Measurements from ENCODE around the gene SSRP1. TPM values are rescaled to one million over a fixed set of nuclear protein-coding genes. Genes with fewer than 3 reads are reported as not detected.
"Not testable (repeated sequence)": the region's sequence is repeated elsewhere in the genome, so short reads cannot be mapped to it uniquely, and the experiment has no call there.

Gene SSRP1
- total RNA-seq, 1 donor from 2014 or later, result 54.9 TPM

- ATAC-seq (no peak), DNase-seq (ENCODE audit: low spot score) (no peak)
- intact Hi-C loops (cut with DNase I), result no loop called here
These were observed 47.8 kb downstream of the SSRP1 start for GRCh38 chr11:57287884-57288283.

- intact Hi-C loops (cut with DNase I), result no loop called here
- DNase-seq (ENCODE audit: low spot score) (no peak), ATAC-seq (no peak)
These were observed 52.3 kb downstream of the SSRP1 start for GRCh38 chr11:57283231-57283990.

GRCh38 chr11:57281546-57281945 is 54.1 kb downstream of the SSRP1 start:
- DNase-seq (ENCODE audit: low spot score); intact Hi-C loops (cut with DNase I); ATAC-seq: not testable (repeated sequence)

GRCh38 chr11:57279116-57279515 is 56.6 kb downstream of the SSRP1 start:
- DNase-seq (ENCODE audit: low spot score) (no peak), ATAC-seq (no peak)
- intact Hi-C loops (cut with DNase I), result no loop called here

- intact Hi-C loops (cut with DNase I), result no loop called here
- no peak for ATAC-seq
These were observed 57.0 kb downstream of the SSRP1 start for GRCh38 chr11:57278721-57279095.

GRCh38 chr11:57277845-57278720 is 57.6 kb downstream of the SSRP1 start:
- ATAC-seq (peak; percentile 91), DNase-seq (ENCODE audit: low spot score) (peak; percentile 82)
- intact Hi-C loops (cut with DNase I), result no loop called here

More at GRCh38 chr11:57278721-57279095, 57.0 kb downstream of the SSRP1 start:
- no peak for DNase-seq (ENCODE audit: low spot score)

DNA sequence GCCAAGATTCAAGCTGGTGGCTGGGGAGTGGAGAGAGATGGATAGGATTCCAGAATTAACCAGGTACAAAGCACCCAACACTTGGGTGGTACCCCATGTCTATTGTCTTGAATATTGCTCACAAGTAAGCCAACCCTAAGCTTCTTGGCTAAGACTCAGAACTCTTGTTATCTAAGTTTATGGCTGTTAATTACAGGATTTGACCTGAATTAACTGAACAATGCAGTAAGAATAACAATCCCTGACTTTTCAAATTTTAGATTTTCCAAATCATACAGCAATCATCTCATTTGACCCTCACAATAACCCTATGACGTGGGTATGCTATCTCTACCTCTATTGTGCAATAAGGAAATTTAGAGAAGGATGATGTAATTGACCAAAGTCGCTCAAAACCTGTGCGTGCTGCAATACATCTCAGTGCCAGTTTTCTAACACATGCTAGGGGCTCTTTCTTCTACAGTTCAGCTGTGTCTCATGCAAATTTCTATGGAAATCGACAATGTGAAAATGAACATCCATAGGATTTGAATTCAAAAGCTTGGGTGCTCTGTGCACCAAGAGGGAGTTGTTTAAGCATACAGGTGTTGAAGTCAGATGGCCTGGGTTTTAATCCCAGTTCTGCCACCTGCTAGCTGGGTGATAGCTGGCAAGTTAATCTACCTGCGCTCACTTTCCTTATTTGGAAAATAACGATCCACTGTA is 58.6 kb downstream of the SSRP1 start:
- DNase-seq (ENCODE audit: low spot score), result no peak
- intact Hi-C loops (cut with DNase I), result no loop called here
- ATAC-seq, result no peak

DNA sequence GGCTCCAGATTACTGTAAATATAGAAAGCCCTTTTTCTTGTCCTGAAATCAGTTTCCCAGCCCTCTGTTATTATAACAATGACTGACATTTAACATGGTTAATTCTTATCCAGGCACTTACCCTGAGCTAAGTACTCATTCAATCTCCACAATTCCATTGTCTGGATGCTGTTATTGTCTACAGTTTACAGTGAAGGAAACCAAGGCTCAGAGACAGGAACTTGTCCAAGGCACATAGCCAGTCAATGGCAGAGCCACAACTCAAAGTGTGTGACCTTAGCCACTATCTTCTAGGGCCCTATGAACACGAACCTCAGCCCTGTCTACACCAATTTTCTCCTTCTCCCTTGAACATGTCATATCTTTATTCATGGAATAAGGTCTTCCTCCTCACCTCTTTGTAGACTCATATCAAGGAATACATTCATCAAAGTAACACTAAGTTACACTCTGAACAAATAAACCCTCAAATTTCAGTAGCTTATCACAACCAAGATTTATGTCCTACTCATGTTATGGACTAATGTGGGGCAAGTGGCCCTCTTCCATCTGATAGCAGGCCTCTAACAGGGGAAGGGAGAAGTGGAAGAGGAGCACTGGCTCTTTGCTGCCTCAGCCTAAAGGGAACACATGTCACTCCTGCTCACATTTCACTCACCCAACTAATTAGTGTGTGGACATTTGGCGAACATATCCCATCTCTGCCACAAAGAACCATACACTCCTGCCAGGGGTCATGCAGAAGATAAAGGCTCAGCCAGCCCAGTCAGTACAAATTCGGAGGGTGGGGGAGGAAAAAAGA is 59.3 kb downstream of the SSRP1 start:
- DNase-seq (ENCODE audit: low spot score) (no peak), ATAC-seq (no peak)
- intact Hi-C loops (cut with DNase I), result no loop called here

Other genes with a start within 250 kb of the SSRP1 start
- not detected for gene LRRC55, start 153.9 kb downstream of the SSRP1 start, total RNA-seq
- gene APLNR, start 98.6 kb downstream of the SSRP1 start, total RNA-seq, result 12.7 TPM
- gene TNKS1BP1, start 10.9 kb downstream of the SSRP1 start, total RNA-seq, result 178 TPM
- gene P2RX3, start 2.5 kb upstream of the SSRP1 start, total RNA-seq, result not detected
- gene PRG3, start 45.3 kb upstream of the SSRP1 start, total RNA-seq, result not detected
- not detected for gene PRG2, start 54.8 kb upstream of the SSRP1 start, total RNA-seq
- 75.4 TPM for gene SLC43A3, start 91.2 kb upstream of the SSRP1 start, total RNA-seq
- 2.5 TPM for gene RTN4RL2, start 124.6 kb upstream of the SSRP1 start, total RNA-seq
- 14.8 TPM for gene SLC43A1, start 179.8 kb upstream of the SSRP1 start, total RNA-seq
- 42.0 TPM for gene TIMM10, start 194.9 kb upstream of the SSRP1 start, total RNA-seq
- gene SMTNL1, start 201.7 kb upstream of the SSRP1 start, total RNA-seq, result not detected
- 53.5 TPM for gene UBE2L6, start 231.8 kb upstream of the SSRP1 start, total RNA-seq

Measured in sciatic nerve (tissue), 2 donors.